IPS DF 4.7 (cell line): ENCODE measurements around the gene GFOD1.
"Not testable (repeated sequence)": the region's sequence is repeated elsewhere in the genome, so short reads cannot be mapped to it uniquely, and the experiment has no call there.

Source experiments
- DNase-seq: peaks from one replicate; pipeline ENCODE4 v3.0.0-alpha.2; 2013; ENCODE audit warnings: low spot score; ENCODE audit errors: extremely low read depth

The GFOD1 gene

GRCh38 chr6:13445005-13445743 lies 42.2 kb downstream of the GFOD1 start:
- DNase-seq, result no peak

DNA sequence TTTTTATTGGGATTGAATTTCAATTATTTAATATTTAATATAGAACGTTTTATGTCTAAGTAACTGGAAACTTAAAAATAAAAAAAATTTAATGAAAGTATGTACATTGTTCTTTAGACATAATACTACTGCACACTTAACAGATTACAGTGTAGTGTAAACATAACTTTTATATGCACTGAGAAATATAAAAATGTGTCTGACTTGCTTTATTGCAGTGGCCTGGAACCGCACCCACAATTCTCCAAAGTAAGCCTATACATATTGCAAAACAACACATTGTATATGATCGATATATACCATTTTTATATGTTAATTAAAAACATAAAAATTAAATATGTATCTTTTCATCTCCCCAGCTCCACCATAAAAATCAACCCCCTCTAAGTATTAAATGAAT lies 42.8 kb downstream of the GFOD1 start:
- DNase-seq, result no peak

- not testable (repeated sequence) for DNase-seq
Measured at GRCh38 chr6:13443978-13444377, 43.4 kb downstream of the GFOD1 start.

DNA sequence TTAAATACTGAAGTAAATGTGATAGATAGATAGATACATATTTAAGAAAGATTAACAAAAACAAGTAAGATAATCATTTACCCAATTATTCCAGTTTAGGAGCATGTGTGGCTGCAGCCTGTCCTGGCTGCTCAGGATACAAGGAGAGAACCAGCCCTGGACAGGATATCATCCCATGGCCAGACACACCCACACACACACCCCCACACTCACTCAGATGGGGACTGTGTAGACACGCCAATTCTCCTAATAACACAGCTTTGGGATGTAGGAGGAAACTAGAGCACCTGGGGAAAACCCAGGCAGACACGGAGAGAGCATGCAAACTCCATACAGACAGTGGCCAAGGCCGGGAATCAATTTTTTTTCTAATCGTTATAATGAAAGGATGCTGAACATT lies 45.6 kb downstream of the GFOD1 start:
- DNase-seq, result no peak

DNA sequence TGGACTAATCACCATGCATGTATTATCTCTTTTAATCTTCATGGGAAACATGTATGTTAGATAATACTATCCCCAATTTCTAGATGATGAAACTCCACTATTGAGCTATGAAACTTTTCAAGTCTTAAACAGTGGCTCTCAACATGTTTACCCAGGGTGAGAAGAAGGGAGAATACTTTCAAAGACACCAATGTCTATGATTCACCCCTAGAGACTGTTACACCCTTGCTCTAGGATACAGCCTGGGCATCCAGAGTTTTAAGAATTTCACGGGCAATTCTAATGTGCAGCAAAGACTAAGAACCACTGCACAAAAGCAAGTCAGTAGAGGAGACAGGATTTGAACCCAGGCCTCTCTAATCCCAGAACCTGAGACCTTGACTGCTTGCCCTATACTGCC lies 47.8 kb downstream of the GFOD1 start:
- DNase-seq, result no peak

DNA sequence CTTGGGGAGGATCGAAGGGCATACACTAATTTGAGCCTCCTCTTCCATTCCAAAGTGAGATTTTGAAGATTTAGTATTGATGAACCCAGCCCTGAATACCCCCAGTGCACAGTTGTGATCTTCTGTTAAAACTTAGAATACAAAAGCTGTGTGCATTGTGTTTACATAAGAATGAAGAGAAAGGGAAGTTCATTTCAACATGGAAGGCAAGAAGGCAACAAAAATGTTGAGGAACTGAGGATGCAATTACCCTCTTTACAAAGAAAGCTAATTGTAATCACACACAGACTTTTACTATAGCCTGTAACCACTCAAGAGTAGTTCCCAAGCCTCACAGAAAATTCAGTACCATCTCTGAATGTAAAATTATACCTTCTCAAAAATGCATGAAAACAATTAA lies 49.3 kb downstream of the GFOD1 start:
- DNase-seq, result no peak

DNA sequence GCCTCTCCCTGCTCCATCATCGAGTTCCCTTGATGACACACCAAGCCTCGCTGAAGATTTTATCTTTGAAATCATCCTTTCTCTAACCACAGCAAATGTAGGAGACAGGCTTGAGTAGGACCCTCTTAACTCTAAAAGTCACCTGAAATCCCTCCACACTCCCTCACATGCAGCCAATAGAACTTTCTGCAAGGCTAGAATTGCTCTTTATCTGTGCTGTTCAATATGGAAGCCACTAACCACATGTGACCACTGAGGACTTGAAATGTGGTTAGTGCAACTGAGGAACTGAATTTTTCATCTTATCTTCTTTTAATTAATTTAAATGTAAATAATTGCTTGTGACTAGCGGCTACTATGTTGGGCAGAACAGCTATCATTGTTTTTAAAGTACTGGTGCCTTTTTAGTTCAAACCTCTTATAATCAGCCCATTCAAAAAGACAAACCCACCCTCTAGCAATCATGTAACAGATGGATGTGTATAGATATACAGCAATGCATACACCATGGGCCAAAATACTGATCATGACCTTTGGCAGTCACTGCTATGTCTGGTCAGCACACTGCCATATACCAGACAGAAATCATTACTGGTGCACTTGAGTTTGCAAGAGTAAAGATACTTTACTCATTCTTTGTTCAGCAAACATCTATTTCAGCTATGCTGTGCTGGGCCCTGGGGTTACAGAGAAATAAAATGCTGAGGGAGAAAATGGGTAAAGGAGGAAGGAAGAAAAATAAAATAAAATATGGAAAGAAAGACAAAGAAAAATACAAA lies 50.0 kb downstream of the GFOD1 start:
- DNase-seq, result no peak

DNA sequence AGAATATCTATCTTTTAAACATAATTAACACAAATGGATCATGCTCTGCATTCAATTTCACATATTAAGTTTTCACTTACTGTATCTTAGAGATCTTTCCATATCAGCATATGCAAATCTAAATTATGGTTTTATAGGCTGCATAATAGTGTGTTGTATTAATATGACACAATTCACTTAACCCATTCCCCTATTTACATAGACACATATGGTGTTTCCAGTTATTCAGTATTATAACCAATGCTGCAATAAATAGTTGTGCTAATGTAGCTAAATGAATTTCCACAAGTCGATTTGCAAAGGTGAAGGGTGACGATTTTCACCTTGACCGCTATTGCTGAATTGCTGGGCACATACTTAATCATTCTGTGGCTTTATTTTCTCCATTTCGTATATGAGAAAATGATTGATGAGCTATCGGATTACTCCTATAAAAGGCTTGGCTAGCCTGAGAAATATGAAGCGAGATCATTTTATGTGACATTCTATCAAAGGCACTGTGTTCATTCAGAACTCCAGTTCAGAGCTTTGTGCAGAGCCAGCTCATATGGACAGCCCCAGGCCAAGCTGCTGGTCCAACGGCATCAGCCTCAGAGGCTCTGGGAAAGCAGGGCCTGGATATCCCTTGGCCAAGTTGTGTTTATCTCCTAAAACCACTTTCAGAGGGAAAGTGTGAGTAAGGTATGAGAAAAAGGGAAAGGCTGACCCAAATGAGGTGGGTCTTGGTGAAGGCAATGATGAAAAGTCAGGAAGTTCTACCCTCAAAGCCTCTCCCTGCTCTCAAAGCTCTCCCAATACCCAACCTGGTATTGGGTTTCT lies 50.8 kb downstream of the GFOD1 start:
- no peak for DNase-seq

DNA sequence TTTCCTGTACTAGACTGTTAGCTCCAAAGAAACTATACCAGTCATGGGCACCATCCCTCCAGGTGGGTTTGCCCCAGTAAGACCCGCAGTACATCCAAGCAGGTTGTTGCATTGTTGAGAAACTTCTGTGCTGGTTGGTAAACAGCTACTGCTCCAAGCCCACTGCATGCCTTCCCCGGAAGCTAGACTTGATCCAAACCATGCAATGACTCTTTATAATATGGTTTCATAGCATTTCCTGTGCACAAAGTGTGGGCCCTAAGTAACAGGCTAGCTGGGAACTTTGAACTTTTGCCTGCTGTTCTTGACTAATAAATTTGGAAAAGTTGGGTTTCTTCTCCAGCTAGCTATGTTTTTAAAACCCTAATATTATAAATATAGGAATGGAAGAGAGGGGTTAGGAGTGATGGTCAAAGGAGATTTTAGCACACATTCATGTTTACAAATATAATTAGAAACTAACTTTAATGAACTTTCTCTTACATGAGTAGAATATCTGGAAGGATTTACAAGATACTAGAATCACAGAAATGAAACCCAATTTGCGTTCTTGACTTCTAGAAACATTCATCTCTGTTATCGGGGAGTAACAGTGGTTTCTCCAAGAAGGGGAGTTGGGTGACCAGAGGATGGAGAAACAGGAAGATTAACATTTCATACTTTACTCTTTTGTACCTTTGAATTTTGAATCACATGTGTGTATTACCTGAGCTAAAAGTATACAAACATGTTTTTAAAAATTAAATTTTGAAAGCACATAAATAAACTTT lies 51.7 kb downstream of the GFOD1 start:
- no peak for DNase-seq

DNA sequence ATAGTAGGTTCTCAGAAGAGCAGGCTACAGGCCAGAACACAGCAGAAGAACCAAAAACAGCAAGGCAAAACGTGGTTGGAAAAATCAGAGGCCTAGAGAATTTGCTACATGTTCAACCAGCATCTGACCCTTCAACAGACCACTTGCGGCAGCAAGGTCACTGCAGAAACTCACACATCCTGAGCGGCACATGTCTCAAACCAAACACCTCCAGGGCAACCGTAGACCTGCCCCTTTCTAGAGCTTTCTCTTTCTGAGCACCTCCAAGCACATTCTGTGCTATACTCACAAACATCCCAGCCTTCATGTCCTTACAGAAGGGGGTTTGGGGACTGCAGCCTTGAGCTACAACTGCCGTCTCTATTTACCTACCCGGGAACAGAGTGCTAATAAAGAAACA lies 52.6 kb downstream of the GFOD1 start:
- DNase-seq, result no peak

- not testable (repeated sequence) for DNase-seq
Measured at GRCh38 chr6:13434135-13434775, 53.1 kb downstream of the GFOD1 start.

GRCh38 chr6:13433709-13434121 lies 53.7 kb downstream of the GFOD1 start:
- no peak for DNase-seq

GRCh38 chr6:13432526-13433184 lies 54.7 kb downstream of the GFOD1 start:
- DNase-seq, result no peak

GRCh38 chr6:13431861-13432465 lies 55.4 kb downstream of the GFOD1 start:
- no peak for DNase-seq

- no peak for DNase-seq
Measured at GRCh38 chr6:13431059-13431656, 56.2 kb downstream of the GFOD1 start.

DNA sequence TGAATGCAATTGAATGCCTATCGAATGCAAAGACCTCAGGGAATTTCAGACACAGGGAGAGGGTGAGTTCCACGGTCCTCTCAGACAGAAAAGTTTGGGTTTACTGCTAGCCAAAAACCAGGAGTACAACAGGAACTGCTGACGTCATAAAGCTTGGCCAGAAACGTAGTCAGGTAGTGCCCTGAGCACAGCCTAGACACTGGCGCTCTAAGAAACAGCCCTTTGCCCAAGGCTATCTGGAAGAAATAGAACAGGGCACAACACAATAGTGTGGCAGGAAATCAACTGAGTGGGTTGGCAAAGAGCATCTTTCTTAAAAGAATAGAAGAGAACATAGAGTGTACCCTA lies 58.0 kb downstream of the GFOD1 start:
- no peak for DNase-seq

GRCh38 chr6:13428583-13429405 lies 58.6 kb downstream of the GFOD1 start:
- no peak for DNase-seq

GRCh38 chr6:13427801-13428582 lies 59.4 kb downstream of the GFOD1 start:
- DNase-seq, result no peak
